Dedifferentiated amniotic fluid mesenchymal stem cell (primary cell): ENCODE data around the gene JUN.

Experiments
- DNase-seq: peaks from one replicate; pipeline ENCODE4 v3.0.0-alpha.2; 2016; ENCODE audit errors: extremely low spot score

The JUN gene

DNA sequence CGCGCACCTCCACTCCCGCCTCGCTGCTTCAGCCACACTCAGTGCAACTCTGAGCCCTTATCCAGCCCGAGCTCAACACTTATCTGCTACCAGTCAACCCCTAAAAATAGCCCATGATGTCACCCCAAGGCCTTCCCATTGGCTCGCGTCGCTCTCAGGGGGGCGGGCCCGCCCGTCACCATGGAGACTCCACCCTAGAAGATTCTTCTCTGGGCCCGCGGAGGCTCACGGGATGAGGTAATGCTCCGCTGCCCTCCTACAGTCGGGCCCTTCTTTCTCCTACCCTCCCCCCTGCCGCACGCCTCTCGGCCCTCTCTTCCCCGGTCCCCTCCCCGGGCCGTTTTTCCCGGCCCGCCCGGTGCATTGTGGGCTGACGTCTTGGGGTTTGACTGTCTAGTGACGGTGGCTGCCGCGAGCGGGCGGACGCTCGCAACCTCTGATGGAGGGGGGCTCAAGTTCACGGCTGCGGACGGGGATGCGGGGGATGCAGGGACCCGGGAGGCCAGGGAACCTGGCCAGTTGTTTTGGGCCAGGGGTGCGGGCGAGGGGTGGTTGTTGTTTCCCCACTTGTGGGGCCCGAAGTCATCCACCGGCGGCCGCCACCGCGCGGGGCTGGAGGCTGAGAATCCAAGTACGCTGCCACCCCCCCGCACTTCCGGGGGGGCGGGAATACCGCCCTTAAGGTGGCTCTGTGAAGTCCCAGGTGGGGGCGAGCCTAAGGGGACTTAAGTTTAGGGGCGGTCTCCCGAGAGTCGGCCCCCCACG is at the start of gene JUN:
Gene JUN, minus strand, starts transcription at position 55 of the 765 bp plus-strand sequence. CDS start 977 bp downstream, outside the sequence.
- DNase-seq, result peak; percentile 100

DNA sequence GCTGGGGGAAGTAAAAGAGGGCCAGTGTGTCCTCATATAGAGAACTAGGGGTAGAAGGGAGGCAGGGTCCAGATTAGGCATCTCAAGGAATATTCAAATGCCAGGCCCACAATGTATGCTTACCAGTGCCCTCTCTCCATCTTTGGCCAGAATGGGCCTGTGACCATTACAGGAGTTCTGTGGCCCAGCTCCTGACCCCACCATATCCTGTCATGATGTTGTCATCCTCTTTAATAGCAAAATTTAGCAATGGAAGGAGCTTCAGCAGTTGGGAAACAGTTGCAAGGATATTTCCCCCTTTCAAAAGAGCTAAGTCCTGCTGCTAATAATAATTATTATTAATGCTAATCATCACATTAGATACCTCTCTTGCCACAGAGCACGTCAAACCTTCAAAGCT is 49.3 kb upstream of the JUN start:
- no peak for DNase-seq

DNA sequence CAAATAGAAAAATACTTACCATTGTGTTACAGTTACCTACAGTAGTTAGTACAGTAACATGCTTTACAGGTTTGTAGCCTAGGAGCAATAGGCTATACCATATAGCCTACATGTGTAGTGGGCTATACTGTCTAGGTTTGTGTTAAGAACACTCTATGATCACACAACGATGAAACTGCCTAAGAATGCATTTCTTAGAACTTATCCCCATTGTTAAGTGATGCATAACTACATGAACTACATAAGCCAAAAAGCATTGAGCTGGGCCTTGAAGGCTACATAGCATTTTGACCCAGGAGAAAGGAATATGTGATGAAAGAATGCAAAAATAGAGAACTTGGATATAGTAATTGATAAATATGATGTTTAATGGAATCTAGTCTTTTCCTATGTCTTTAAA is 46.4 kb upstream of the JUN start:
- DNase-seq, result no peak

DNA sequence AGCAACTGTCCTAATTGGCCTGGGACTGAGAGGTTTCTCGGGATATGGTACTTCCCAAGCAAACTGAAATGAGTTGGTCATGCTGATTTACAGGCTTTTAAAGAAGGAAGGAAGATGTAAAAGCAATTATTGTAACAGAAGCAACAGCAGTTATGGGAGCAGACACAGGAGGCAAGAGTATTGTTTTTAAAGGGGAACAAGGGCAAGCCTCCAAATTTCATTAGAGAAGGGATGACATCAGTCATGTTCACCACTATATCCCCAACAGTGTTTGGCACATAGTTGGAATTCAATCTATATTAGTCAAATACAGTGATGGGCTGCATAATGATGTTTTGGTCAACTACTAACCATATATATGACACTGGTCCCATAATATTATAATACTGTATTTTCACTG is 46.0 kb upstream of the JUN start:
- no peak for DNase-seq

DNA sequence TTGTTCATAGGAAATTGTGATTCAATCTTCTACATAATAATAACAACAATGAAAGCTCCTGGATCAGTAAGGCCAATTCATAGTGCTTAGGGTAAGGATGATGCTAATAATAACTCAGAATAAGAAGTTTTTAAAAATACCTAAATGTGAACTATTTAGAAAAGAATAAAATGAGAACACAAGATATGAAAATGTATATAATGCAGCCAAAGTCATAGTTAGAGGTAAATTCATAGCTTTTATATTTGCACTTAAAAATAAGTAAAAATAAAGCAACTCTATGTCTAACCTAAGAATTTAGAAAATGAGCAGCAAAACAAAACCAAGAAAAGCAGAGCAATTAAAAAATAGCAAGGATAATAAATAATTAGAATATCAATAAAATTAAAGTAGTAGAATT is 43.5 kb upstream of the JUN start:
- no peak for DNase-seq

DNA sequence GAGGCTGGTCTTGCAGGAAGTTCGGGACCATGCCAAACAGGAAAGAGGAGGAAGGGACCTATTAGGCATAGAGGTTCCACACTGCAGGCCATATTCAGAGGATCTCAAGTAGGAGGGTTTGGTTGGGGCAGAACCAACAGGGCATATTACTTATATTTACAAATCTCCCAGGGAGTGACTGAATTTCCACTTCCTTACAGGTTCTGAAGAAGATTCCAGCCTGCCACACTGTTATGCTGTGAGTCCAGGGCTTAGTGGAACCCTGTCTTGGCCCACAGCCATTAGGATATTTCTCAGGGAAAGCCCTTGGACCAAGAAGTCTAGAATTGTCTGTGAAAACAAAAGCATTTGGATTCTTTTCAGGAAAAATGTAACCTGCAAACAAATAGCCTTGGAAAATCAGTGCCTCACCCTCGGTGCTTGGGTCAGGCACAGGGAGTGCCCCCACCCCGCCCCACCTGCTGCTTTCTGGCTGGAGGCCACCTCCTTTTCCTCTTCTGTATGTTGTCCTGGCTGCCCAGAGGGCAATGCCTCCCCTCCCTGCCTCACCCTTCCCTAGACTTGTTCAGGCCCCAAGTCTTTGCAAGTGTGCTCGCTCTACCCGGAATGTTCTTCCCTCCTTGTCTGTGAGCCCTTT is 41.0 kb upstream of the JUN start:
- DNase-seq, result no peak

DNA sequence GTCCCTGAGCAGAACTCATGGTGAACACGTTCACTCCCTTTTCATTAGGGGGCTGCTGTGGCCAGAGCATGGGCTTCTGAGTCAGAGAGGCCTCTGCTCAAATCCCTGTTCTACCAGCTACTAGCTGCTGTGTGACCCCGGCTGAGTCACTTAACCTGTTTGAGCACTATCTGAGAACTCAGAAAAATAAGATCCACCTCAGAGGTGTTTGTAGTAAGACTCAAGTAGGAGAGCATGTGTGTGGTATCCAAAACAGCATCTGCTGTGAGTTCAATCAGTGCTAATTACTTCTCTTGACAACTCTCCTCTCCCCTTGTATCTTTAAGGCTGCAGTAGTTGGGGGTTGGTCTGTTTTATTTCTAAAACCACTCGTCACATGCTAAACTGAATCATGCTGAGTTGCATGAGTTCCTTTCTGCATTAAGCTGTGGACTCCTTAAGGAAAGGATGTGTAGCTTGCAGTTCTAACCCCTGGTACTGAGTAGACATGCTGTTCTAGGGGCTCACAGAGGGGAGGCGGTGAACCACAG is 39.7 kb upstream of the JUN start:
- DNase-seq, result peak; percentile 35

DNA sequence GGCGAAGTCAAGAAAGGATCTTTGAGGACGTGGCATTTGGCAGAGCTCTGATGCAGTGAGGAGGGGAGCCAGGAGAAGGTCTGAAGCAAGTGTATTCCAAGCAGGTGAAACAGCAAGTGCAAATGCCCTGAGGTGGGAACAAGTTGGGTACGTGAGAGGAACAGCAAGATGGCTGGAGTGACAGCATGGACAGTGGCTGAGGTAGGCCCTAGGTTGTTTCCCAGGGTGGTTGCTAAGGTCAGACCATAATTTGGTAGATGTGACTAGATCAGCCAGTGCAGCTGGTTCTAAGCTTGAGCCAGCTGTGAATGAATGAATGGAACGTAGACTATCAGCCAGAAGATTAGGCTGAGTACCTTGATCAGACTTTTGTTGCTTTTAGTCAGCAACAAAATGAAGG is 37.5 kb upstream of the JUN start:
- DNase-seq, result no peak

DNA sequence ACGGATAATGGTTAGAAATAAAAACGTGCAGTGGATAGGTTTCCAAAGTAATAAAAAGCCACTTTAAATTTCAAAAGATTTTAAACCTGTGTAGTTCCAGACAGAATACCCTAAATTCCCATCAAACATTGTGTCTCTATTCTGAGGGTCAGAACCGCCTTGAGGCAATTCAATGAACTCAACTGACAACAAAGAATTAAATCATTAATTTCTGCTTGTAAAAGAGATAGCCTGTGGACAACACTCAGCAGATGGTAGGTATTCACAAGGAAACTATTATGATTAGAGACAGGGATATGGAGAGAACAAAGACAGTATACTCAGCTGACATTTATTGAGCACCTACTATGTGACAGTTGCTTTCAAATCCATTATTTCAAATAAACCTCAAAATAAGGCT is 35.1 kb upstream of the JUN start:
- DNase-seq, result no peak

DNA sequence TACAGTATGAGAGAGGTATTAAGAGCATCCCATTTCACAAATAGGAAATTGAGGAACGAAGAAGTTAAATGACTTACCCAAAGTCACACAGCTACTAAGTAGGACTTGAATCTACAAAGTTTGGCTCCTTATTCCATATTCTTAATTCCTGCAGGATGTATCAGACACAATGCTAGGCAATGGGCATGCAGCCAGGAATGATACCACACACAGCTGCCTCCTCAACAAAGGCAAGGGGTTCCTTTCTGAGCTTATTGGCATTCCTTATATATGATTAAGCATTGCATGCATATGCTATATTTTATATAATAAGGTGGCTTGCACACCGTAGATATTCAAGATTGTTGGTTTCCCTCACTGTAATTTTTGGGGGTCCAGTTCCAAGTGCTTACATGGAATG is 34.2 kb upstream of the JUN start:
- peak; percentile 55 for DNase-seq

DNA sequence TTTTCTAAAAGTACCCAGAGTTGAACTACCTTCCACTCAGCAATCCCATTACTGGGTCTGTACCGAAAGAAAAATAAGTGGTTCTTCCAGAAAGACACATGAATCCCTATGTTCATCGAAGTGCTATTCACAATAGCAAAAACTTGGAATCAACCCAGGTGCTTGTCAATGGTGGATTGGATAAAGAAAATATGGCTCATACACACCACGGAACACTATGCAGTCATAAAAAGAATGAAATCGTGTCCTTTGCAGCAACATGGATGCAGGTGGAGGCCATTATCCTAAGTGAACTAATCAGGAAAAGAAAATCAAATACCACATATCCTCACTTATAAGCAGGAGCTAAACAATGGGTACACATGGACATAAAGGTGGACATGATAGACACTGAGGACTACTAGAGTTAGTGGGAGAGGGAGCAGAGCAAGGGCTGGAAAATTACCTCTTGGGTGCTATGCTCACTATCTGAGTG is 32.9 kb upstream of the JUN start:
- DNase-seq, result no peak

DNA sequence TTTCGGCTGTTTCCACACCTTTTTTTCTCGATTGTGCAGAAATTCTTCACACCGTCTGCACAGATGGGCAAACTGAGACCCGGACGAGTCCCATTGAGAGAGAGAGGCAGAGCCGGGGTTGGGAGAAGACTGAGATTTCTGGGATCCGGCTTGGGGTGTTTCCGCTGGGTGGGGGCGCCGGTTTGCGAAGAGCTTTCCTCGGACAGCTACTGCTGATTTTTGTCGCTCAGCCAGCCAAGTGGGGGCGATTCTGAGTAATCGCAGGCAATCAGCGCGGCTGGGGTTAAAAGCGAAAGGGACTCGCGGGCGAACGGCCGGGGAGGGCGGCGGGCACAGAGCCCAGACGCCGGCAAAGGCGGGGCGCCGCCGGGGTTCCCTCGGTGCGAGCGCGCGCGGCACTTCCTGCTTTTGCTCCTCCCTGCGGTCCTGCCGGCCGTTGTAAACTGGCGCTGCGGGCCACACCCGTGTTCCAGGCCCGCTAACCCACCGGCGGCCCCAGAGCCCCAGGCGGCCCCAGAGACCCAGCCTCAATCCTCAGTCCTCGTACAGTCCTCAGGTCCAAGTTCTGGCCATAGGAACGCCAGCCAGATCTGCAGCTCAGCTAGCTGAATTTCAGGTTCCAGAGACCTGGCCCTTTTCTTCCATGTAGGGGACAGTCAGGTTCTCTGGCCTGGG is 32.4 kb upstream of the JUN start:
- DNase-seq, result peak; percentile 80

DNA sequence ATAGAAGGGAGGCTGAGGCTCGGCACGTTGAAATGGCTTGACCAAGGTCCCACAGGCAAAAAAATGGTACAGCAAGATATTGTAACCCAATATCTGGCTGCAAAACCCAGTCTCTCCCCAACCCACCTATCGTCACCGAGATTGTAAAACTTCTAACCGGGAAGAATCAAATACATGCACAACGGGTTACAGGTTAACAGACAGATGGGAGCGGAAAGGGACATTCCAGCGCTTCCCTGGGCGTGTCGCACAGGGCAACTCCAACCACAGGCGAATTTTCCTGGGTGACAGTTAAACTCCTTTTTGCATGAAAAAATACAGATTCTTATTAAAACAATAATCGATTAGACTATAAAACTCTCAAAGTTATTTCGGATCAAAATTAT is 31.8 kb upstream of the JUN start:
- no peak for DNase-seq

DNA sequence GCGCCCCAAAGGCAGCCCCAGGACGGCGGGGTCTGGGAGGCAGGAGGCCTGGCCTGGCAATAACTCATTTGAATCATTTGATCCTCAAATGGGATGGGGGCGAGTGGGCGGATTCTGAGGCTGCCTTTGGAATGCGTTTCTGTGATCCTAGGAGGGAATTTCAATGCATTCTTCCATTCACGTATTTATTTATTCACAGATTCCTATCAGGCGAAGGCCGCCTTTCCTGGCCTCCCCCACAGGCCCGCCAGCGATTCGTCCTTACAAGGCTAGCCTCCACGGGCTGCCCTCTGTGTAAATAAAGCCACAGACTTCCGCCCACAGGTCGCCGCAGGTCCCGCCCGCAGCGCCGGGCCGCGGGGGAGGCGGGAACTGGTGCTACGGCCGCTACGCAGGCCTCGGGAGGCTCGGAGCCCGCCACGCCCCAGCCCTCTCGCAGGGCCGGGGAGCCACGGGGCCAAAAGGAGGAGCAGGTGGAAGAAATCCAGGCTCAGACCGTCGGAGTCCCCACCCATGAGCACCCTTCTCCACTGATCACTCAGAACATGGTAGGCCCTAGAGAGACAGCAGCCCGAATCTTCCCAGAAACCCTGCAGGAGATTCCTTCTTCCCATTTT is 31.3 kb upstream of the JUN start:
- DNase-seq, result peak; percentile 83

DNA sequence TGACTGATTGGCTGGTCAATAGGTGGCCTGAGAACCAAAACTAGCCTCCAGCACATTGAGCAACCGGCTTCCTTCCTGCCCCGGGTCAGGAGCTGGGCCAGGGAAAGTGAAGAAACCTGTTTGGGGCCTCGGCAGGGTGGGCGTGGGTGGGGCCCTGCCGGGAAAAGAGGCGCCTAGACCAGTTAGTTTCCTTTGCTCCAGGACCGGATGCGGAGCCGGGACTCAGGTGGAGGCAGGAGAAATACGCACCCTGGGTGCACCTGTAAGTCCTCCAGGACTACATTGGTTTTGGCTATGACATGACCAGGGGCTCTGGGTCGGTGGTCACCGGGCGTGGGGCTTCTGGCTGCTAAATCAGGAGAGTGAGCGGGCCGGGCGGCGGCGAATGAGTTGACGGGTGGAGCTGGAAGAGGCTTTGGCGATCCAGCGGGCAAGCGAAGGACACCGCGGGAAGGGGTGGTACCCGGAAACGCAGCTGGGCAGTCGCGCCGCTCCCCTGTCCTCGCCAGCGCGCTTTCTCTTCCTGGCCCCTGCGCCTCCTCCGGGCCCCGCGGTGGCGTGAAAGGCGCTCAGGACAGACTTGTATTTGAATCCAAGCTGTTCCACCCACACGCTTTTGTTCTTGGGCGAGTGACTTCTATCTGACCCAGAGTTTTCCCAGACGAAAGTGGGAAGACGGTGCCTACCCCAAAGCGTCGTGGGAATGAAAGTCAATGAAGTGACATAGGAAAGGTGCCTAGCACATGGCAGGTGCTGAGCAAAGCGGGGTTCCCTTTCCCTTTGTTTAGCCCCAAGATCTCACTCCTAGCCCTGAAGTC is 30.6 kb upstream of the JUN start:
- no peak for DNase-seq

DNA sequence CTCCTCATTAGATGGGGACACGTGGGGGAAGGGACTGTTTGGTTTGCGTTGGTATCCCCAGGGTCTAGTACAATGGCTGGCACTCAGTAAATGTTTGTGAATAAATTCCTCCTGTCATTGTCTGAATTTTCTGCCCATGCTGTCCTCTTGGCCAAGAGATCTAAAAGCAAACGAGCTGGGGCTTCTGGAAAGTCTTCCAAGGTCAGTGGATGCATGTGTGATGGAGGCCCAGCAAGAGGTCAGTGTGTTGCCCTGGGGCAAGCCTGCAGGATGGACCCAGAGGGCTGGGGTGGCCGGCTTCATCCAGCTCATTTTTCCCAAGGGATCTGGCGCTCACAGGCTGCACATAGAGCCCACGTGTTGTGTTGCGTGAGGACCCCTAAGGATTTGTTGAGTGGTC is 30.0 kb upstream of the JUN start:
- no peak for DNase-seq

DNA sequence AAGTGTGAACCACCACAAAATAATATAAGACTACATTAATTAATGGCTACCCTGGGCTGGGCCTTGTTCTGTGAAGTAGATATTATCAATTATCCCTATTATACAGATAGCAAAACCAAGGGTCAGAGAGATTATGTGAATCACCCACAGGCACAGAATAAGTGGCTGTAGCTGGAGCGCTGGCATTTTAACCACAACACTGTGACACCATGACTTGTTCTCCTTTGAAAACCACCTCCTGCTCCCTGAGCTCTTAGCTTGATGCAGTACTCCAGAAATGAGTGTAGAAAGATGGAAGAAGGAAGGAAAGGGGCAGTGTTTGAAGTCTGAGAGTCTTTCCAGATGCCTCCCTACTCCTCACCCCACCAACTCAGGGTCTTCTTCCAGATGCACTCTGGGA is 29.5 kb upstream of the JUN start:
- no peak for DNase-seq

DNA sequence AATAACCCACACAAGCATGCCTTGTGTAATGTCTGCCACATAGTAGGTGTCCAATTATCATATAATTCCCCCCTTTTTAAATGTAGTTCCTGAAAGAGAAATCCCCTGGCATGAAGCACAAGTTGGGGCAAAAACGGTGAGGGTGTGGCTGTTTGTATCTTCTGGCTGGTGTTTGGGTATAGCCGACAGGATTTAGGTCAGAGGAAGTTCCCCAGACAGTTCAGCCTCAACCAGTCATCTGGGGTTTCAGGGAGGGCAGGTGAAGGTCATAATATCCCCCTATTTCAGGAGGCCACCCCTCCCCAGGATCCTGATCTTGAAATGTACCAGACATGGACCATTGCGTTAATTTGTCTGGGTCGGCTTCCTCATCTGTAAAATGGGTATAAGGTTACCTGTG is 29.1 kb upstream of the JUN start:
- no peak for DNase-seq

DNA sequence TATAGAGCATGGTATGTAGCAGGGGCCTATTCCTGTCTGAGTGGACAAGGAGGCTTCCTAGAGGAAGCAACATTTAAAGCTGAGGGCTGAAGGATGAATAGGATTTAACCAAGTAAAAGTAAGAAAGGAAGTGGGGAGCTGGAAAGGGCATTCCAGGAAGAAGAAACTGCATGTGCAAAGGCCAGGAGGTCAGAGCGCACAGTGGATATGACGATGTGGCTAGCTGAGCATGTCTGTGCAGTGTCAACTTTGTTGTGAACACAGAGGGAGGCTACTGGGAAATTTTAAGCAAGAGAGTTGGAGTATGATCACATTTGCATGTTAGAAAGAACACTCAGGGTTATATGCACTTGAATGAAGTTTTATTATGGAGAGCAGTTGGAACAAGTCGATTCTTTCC is 28.6 kb upstream of the JUN start:
- no peak for DNase-seq

DNA sequence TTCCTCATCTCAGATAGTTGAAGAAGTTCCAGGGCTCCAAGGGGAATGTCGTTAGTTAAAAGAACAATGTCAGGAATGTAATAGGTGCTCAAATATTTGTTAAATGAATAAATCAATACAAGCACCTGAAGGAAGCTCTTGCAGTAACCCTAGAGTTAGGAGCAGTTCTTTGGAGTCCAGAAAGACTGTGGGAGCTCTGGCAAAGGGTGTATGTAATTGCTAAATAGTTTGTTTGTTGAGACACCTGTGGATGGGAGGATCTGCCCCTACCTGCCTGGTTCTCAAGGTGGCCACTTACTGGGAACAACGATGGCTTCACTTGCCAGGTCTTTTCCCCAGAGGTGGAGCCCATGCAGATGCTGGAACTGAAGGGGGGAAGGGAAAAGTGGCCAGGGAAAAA is 27.5 kb upstream of the JUN start:
- DNase-seq, result no peak

DNA sequence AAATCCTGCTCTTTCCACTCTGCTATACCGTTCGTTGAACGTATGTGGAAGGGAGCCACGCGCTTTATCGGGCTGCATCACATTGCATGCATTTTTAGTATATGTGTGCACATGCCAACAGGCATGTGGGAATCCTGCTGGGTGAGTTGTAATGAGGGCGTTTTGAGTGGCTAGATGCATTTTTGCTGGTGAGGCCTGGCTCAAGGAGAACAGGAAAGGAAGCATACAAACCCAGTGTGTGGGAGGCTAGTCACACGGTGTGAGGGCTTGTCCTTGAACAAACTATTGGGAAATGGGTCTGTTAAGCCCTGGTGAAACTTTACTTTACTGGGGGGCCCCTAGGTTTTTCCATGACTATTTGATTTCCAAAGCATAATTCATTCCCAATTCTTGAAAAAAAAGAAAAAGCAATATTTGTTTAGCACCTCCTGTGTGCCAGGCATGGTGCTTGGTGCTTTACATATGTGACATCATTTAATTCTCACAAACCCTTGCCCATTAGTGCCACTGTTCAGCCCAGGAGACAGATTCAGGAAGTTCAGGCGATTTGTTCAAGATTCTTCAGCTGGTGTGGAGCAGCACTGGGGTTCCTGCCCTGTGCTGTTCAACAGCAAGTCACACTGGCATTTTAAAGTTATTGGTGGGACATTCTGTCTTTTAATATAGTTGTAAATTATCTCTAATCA is 25.6 kb upstream of the JUN start:
- DNase-seq, result peak; percentile 81
